A673 (cell line): ENCODE data around the gene FAM217B. TPM values are rescaled to one million over a fixed set of nuclear protein-coding genes. Genes with fewer than 3 reads are reported as not detected.

Experiments used
- BruUV-seq: library from RNA; stranded (reverse); fragments of 400-500 nt; replicated peaks from 2 replicates; lab custom pipeline; 2021; lab: Mats Ljungman, UMichigan
- CTCF ChIA-PET: fragments of 300-600 bp; sonication (Branson Sonifier 250); formaldehyde crosslinking; loops from one replicate; lab custom pipeline; 2022; ENCODE audit warnings: antibody characterized with exemption; lab: Charles Lee
- POLR2A ChIA-PET: fragments of 300-600 bp; sonication (Branson Sonifier 250); formaldehyde crosslinking; loops from one replicate; lab custom pipeline; 2022; ENCODE audit warnings: antibody characterized with exemption; ENCODE audit not compliant: low non-redundant PET; lab: Charles Lee
- DNase-seq: peaks from one replicate; pipeline ENCODE4 v3.0.0-alpha.2; 2015; ENCODE audit warnings: low spot score
- H3K27ac ChIP-seq: fragments of 200-600 bp; sonication (generic); 2 replicates; pipeline ENCODE4 v1.5.1; 2016; ENCODE audit warnings: mixed run types, low read depth, mild to moderate bottlenecking, mixed read lengths, antibody characterized with exemption, low read length; ENCODE audit not compliant: poor library complexity, severe bottlenecking
- H3K27me3 ChIP-seq: fragments of 200-600 bp; sonication (generic); replicated peaks from 2 replicates; pipeline ENCODE4 v1.6.1; 2017; ENCODE audit warnings: mixed run types, low read depth, mild to moderate bottlenecking, mixed read lengths, antibody characterized with exemption, low read length; ENCODE audit not compliant: insufficient read depth, poor library complexity
- H3K36me3 ChIP-seq: fragments of 200-600 bp; sonication (generic); 2 replicates; pipeline ENCODE4 v1.6.1; 2016; ENCODE audit warnings: mixed run types, mild to moderate bottlenecking, mixed read lengths, antibody characterized with exemption, low read length; ENCODE audit not compliant: insufficient read depth, poor library complexity, severe bottlenecking
- H3K4me1 ChIP-seq: fragments of 200-600 bp; sonication (generic); 2 replicates; pipeline ENCODE4 v1.6.1; 2017; ENCODE audit warnings: mixed run types, mild to moderate bottlenecking, mixed read lengths, antibody characterized with exemption, low read length; ENCODE audit not compliant: insufficient read depth, poor library complexity, severe bottlenecking
- H3K4me3 ChIP-seq: fragments of 200-600 bp; sonication (generic); 2 replicates; pipeline ENCODE4 v1.5.1; 2016; ENCODE audit warnings: low read depth, mixed run types, mild to moderate bottlenecking, mixed read lengths, low read length; ENCODE audit not compliant: poor library complexity, severe bottlenecking
- H3K9me3 ChIP-seq: fragments of 200-600 bp; sonication (generic); 2 replicates; pipeline ENCODE4 v1.6.1; 2016; ENCODE audit warnings: mixed run types, low read depth, mild to moderate bottlenecking, mixed read lengths, antibody characterized with exemption, low read length; ENCODE audit not compliant: poor library complexity, severe bottlenecking
- CTCF ChIP-seq: fragments of 300-800, 200-600 bp; sonication (generic); conservative IDR thresholded peaks from 2 replicates; pipeline ENCODE4 v1.5.1; 2017; ENCODE audit warnings: low read depth, mild to moderate bottlenecking, antibody characterized with exemption, low read length, moderate library complexity, mixed read lengths
- EZH2 ChIP-seq: fragments of 200-600 bp; sonication (generic); IDR thresholded peaks from 2 replicates; pipeline ENCODE4 v1.6.1; 2017; ENCODE audit warnings: borderline replicate concordance, low read depth, mild to moderate bottlenecking, mixed read lengths, antibody characterized with exemption, low read length; ENCODE audit not compliant: poor library complexity, severe bottlenecking
- intact Hi-C: fragments of 100-400 bp; cut with micrococcal nuclease; formaldehyde crosslinking; loops from one replicate; pipeline ENCODE4 v1.10.0; 2022; ENCODE audit not compliant: unreplicated experiment
- total RNA-seq: library from RNA; stranded (reverse); gene quantifications from 2 replicates; pipeline ENCODE4 v1.2.3, GENCODE V29; 2021

FAM217B gene
- total RNA-seq, 1 experiment from 2014 or later, result 26.6 TPM

- no peaks in the 10 kb centered on the region for H3K36me3 ChIP-seq
- no peaks in the 10 kb centered on the region for H3K4me1 ChIP-seq
- ChIA-PET POLR2A (no interaction called here), CTCF (no interaction called here)
- TF ChIP-seq EZH2 (no peak), CTCF (no peak)
- no peaks in the 10 kb centered on the region for H3K9me3 ChIP-seq
- no peak overlapping the region for H3K27ac ChIP-seq
- no peaks in the 10 kb centered on the region for H3K27me3 ChIP-seq
- BruUV-seq, result no TSS peak
- intact Hi-C loops, result no loop called here
- DNase-seq, result no peak
- H3K4me3 ChIP-seq, result no peak overlapping the region
Measured at GRCh38 chr20:59972037-59972801, 32.0 kb downstream of the FAM217B start.

DNA sequence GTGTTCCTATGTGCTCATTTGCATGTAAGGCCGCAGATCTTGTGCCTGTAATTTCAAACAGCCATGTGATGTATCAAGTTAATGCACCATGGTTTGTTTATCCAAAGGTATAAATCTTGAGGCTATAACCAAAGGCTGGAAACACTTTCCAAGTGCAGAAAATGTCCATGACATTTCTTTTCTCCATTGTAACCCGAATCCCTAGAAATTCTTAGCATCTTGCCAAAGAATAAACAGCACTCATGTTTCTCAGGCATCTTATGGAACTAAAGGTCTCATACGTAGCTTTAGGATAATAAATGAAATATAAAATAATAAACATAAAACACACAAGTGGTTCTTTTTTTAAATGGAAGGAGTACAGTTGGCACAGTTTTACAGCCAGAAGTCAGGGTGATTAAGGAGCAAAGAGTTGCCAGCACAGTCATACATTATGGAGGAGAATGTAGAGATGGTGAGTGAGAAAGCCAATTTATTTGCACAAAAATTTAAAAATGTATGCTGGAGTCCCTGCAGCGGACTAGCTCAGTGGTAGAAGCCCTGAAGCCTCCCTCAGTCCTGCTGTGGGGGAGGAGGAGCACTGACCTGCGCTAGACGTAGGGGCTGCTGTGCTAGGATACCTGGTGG lies 36.1 kb downstream of the FAM217B start:
- Histone ChIP-seq H3K27ac (no peak overlapping the region), H3K4me1 (no peaks in the 10 kb centered on the region), H3K36me3 (no peaks in the 10 kb centered on the region), H3K27me3 (no peaks in the 10 kb centered on the region), H3K9me3 (no peaks in the 10 kb centered on the region), H3K4me3 (no peak overlapping the region)
- no peak for DNase-seq
- ChIA-PET CTCF (no interaction called here), POLR2A (no interaction called here)
- intact Hi-C loops, result no loop called here
- TF ChIP-seq EZH2, result no peak
- TF ChIP-seq CTCF, result no peak
- no TSS peak for BruUV-seq

DNA sequence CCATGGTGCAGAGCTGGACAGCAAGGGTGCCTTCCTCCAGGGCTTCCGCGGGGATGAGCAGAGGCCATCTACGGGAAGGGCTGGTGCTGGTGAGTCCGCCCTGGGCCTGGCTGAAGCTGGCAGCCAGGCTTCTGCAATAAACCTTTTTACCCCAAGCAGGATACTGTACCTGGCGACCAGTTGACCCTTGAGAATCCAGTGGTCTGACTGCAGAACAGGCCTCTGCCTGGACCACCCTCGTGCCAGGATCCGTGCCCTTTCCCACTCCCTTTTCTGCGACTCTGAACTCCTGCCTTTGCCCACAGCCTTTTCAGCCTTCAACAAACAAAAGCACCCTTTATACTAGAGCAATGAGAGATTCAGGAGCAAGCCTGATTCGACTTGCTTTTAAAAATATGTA lies 36.9 kb downstream of the FAM217B start:
- H3K4me1 ChIP-seq, result no peaks in the 10 kb centered on the region
- H3K36me3 ChIP-seq, result no peaks in the 10 kb centered on the region
- BruUV-seq, result no TSS peak
- TF ChIP-seq EZH2 (no peak), CTCF (no peak)
- ChIA-PET CTCF (no interaction called here), POLR2A (no interaction called here)
- no peaks in the 10 kb centered on the region for H3K9me3 ChIP-seq
- no peaks in the 10 kb centered on the region for H3K27me3 ChIP-seq
- no peak for DNase-seq
- no peak overlapping the region for H3K27ac ChIP-seq
- intact Hi-C loops, result no loop called here
- no peak overlapping the region for H3K4me3 ChIP-seq
